DOHH2 (cell line): ENCODE data around the gene ROBO1.

Source experiments
- H3F3A ChIP-seq: fragments of 200-600 bp; sonication (generic), shearing (Covaris generic); 2 replicates; pipeline ENCODE4 v1.6.0; 2016; ENCODE audit warnings: antibody characterized with exemption, mild to moderate bottlenecking; ENCODE audit not compliant: control insufficient read depth, insufficient read depth
- H3K27ac ChIP-seq: fragments of 200-600 bp; sonication (generic); 2 replicates; pipeline ENCODE4 v1.5.1; 2014; ENCODE audit warnings: low read depth, mild to moderate bottlenecking, low read length, moderate library complexity
- H3K27me3 ChIP-seq: fragments of 200-600 bp; sonication (generic); 2 replicates; pipeline ENCODE4 v1.6.1; 2014; ENCODE audit warnings: mild to moderate bottlenecking, low read length, mixed read lengths; ENCODE audit not compliant: control insufficient read depth
- H3K36me3 ChIP-seq: fragments of 200-600 bp; sonication (generic); 2 replicates; pipeline ENCODE4 v1.6.1; 2014; ENCODE audit warnings: mild to moderate bottlenecking, low read length, moderate library complexity, mixed read lengths; ENCODE audit not compliant: control insufficient read depth
- H3K4me1 ChIP-seq: fragments of 200-600 bp; sonication (generic); 2 replicates; pipeline ENCODE4 v1.6.1; 2014; ENCODE audit warnings: mild to moderate bottlenecking, low read length, mixed read lengths; ENCODE audit not compliant: control insufficient read depth
- H3K4me2 ChIP-seq: fragments of 200-600 bp; sonication (generic); 2 replicates; pipeline ENCODE4 v1.6.0; 2014; ENCODE audit warnings: mild to moderate bottlenecking, low read length, moderate library complexity
- H3K4me3 ChIP-seq: fragments of 200-600 bp; sonication (generic); 2 replicates; pipeline ENCODE4 v1.5.1; 2014; ENCODE audit warnings: mild to moderate bottlenecking, low read length, mixed read lengths
- H3K79me2 ChIP-seq: fragments of 200-600 bp; sonication (generic); 2 replicates; pipeline ENCODE4 v1.6.1; 2014; ENCODE audit warnings: mild to moderate bottlenecking, low read length, mixed read lengths; ENCODE audit not compliant: control insufficient read depth
- H3K9me2 ChIP-seq: fragments of 200-600 bp; sonication (generic); replicated peaks from 2 replicates; pipeline ENCODE4 v1.6.1; 2014; ENCODE audit warnings: mild to moderate bottlenecking, low read length, mixed read lengths; ENCODE audit not compliant: control insufficient read depth
- H3K9me3 ChIP-seq: fragments of 200-600 bp; sonication (generic); 2 replicates; pipeline ENCODE4 v1.6.1; 2014; ENCODE audit warnings: antibody characterized with exemption, low read length, mixed read lengths; ENCODE audit not compliant: control insufficient read depth, insufficient read depth
- H4K20me1 ChIP-seq: fragments of 200-600 bp; sonication (generic); 2 replicates; pipeline ENCODE4 v1.6.0; 2014; ENCODE audit warnings: low read depth, mild to moderate bottlenecking, antibody characterized with exemption, low read length, moderate library complexity; ENCODE audit not compliant: control insufficient read depth, insufficient read depth
- EZH2phosphoT487 ChIP-seq: fragments of 200-600 bp; sonication (generic); IDR thresholded peaks from 2 replicates; pipeline ENCODE4 v1.6.1; 2017; ENCODE audit warnings: borderline replicate concordance, mild to moderate bottlenecking, antibody characterized with exemption, low read length, moderate library complexity, mixed read lengths
- TF ChIP-seq, protein P1 (sequence below): fragments of 200-600 bp; sonication (generic); IDR thresholded peaks from one replicate; pipeline ENCODE4 v1.5.1; 2014; ENCODE audit warnings: antibody characterized with exemption, mild to moderate bottlenecking, low read depth, low read length; ENCODE audit not compliant: poor library complexity, severe bottlenecking

ROBO1 gene

GRCh38 chr3:79517766-79518413 is 249.9 kb downstream of the ROBO1 start:
- TF ChIP-seq, protein P1, sequence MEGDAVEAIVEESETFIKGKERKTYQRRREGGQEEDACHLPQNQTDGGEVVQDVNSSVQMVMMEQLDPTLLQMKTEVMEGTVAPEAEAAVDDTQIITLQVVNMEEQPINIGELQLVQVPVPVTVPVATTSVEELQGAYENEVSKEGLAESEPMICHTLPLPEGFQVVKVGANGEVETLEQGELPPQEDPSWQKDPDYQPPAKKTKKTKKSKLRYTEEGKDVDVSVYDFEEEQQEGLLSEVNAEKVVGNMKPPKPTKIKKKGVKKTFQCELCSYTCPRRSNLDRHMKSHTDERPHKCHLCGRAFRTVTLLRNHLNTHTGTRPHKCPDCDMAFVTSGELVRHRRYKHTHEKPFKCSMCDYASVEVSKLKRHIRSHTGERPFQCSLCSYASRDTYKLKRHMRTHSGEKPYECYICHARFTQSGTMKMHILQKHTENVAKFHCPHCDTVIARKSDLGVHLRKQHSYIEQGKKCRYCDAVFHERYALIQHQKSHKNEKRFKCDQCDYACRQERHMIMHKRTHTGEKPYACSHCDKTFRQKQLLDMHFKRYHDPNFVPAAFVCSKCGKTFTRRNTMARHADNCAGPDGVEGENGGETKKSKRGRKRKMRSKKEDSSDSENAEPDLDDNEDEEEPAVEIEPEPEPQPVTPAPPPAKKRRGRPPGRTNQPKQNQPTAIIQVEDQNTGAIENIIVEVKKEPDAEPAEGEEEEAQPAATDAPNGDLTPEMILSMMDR = peak; percentile 47
- no peak for TF ChIP-seq EZH2phosphoT487
- H3K4me3 ChIP-seq = no peak overlapping the region

GRCh38 chr3:79516795-79517194 is 251.0 kb downstream of the ROBO1 start:
- Histone ChIP-seq H3K9me2 (no peaks in the 10 kb centered on the region), H3K27me3 (no peaks in the 10 kb centered on the region), H3K4me1 (no peaks in the 10 kb centered on the region), H3K27ac (no peak overlapping the region), H3K79me2 (no peaks in the 10 kb centered on the region), H4K20me1 (no peaks in the 10 kb centered on the region), H3K4me2 (no peak overlapping the region), H3K36me3 (no peaks in the 10 kb centered on the region), H3F3A (no peaks in the 10 kb centered on the region), H3K9me3 (no peaks in the 10 kb centered on the region), H3K4me3 (no peak overlapping the region)
- TF ChIP-seq, protein P1 = no peak
- TF ChIP-seq EZH2phosphoT487 = no peak

More at GRCh38 chr3:79517766-79518413, 249.9 kb downstream of the ROBO1 start:
- Histone ChIP-seq H3K27me3 (no peaks in the 10 kb centered on the region), H3K4me2 (no peak overlapping the region), H4K20me1 (no peaks in the 10 kb centered on the region), H3K9me2 (no peaks in the 10 kb centered on the region), H3K9me3 (no peaks in the 10 kb centered on the region), H3K27ac (no peak overlapping the region), H3K36me3 (no peaks in the 10 kb centered on the region), H3K4me1 (no peaks in the 10 kb centered on the region), H3F3A (no peaks in the 10 kb centered on the region), H3K79me2 (no peaks in the 10 kb centered on the region)

- no peak overlapping the region for H3K27ac ChIP-seq
- H4K20me1 ChIP-seq = no peaks in the 10 kb centered on the region
- no peak overlapping the region for H3K4me3 ChIP-seq
- no peaks in the 10 kb centered on the region for H3K9me3 ChIP-seq
- H3K36me3 ChIP-seq = no peaks in the 10 kb centered on the region
- no peaks in the 10 kb centered on the region for H3F3A ChIP-seq
- H3K27me3 ChIP-seq = no peaks in the 10 kb centered on the region
- H3K4me1 ChIP-seq = no peaks in the 10 kb centered on the region
- H3K9me2 ChIP-seq = no peaks in the 10 kb centered on the region
- no peak for TF ChIP-seq EZH2phosphoT487
- TF ChIP-seq, protein P1 = no peak
- no peaks in the 10 kb centered on the region for H3K79me2 ChIP-seq
- H3K4me2 ChIP-seq = no peak overlapping the region
Observed at GRCh38 chr3:79515072-79515471, 252.7 kb downstream of the ROBO1 start.

- no peaks in the 10 kb centered on the region for H3K9me3 ChIP-seq
Observed at GRCh38 chr3:79514069-79514468, 253.7 kb downstream of the ROBO1 start.

More at GRCh38 chr3:79514069-79514468, 253.7 kb downstream of the ROBO1 start:
- no peaks in the 10 kb centered on the region for H3K9me2 ChIP-seq
- H3K36me3 ChIP-seq = no peaks in the 10 kb centered on the region
- no peak overlapping the region for H3K4me2 ChIP-seq
- no peaks in the 10 kb centered on the region for H3K4me1 ChIP-seq
- no peaks in the 10 kb centered on the region for H3K27me3 ChIP-seq
- H3K27ac ChIP-seq = no peak overlapping the region
- TF ChIP-seq EZH2phosphoT487 = no peak
- TF ChIP-seq, protein P1 = no peak
- H4K20me1 ChIP-seq = no peaks in the 10 kb centered on the region
- H3K79me2 ChIP-seq = no peaks in the 10 kb centered on the region
- H3K4me3 ChIP-seq = no peak overlapping the region
- H3F3A ChIP-seq = no peaks in the 10 kb centered on the region
